H1 (cell line): ENCODE data around the gene NKIRAS2. TPM values are rescaled to one million over a fixed set of nuclear protein-coding genes. Genes with fewer than 3 reads are reported as not detected.

ENCODE experiments used
- USF2 ChIP-seq: IDR thresholded peaks from 2 replicates; pipeline ENCODE4 v1.6.1; 2011; ENCODE audit warnings: low read length, improper control_type of control experiment
- polyA plus RNA-seq, 7 experiments: library from polyadenylated mRNA; depleted of rRNA in 3 of 7; stranded (reverse) in 5 of 7; unstranded in 2 of 7; fragments of >200 nt in 5 of 7; fragments of 200-250 nt in 2 of 7; gene quantifications; 1 replicate in 5 of 7; 2 replicates in 1 of 7; 4 replicates in 1 of 7; pipeline versions ENCODE4 v1.2.1 to v1.2.3, GENCODE V29; 2011 to 2013; ENCODE audit warnings: missing spikeins in 2 of 7, mixed read lengths in 2 of 7
- total RNA-seq: library from RNA; stranded (reverse); fragmentation: NEBNext Ultra II Directional; extraction: Animal tissue kit (Norgen Biotek cat#: 25700); gene quantifications from 2 replicates; pipeline ENCODE4 v1.2.1, GENCODE V29; 2021

NKIRAS2 gene
- total and polyA plus RNA-seq, 2 of the 8 experiments (the other 6 are each of a cell fraction or from before 2014, with no cell fraction given): 34.5 to 51.1 TPM

- no peak for TF ChIP-seq USF2
Observed at GRCh38 chr17:42025191-42025579, 5.3 kb downstream of the NKIRAS2 start (continued).
